GM23248 (cell line): ENCODE results near the gene SYK. TPM values are rescaled to one million over a fixed set of nuclear protein-coding genes. Genes with fewer than 3 reads are reported as not detected.

Experiments used
- DNase-seq: peaks from one replicate; pipeline ENCODE4 v3.0.0-alpha.2; 2015
- H2AFZ ChIP-seq: fragments of 200-600 bp; sonication (generic); 2 replicates; pipeline ENCODE4 v1.6.1; 2016; ENCODE audit warnings: antibody characterized with exemption
- H3F3A ChIP-seq: fragments of 200-600 bp; sonication (generic); 2 replicates; pipeline ENCODE4 v1.6.1; 2016; ENCODE audit warnings: mild to moderate bottlenecking, antibody characterized with exemption, mixed run types; ENCODE audit not compliant: insufficient read depth
- H3K27ac ChIP-seq: fragments of 200-600 bp; sonication (generic); 2 replicates; pipeline ENCODE4 v1.5.1; 2016; ENCODE audit warnings: mild to moderate bottlenecking
- H3K27me3 ChIP-seq: fragments of 200-600 bp; sonication (generic); replicated peaks from 2 replicates; pipeline ENCODE4 v1.6.1; 2016; ENCODE audit warnings: mild to moderate bottlenecking; ENCODE audit not compliant: insufficient read depth
- H3K36me3 ChIP-seq: fragments of 200-600 bp; sonication (generic); 2 replicates; pipeline ENCODE4 v1.6.1; 2016; ENCODE audit warnings: low read depth, mild to moderate bottlenecking
- H3K4me1 ChIP-seq: fragments of 200-600 bp; sonication (generic); 2 replicates; pipeline ENCODE4 v1.6.1; 2016; ENCODE audit warnings: mild to moderate bottlenecking; ENCODE audit not compliant: insufficient read depth
- H3K4me2 ChIP-seq: fragments of 200-600 bp; sonication (generic); one replicate; pipeline ENCODE4 v1.6.1; 2016; ENCODE audit warnings: mild to moderate bottlenecking; ENCODE audit not compliant: unreplicated experiment
- H3K4me3 ChIP-seq: fragments of 200-600 bp; sonication (generic); 2 replicates; pipeline ENCODE4 v1.5.1; 2016; ENCODE audit warnings: mild to moderate bottlenecking
- H3K79me2 ChIP-seq: fragments of 200-600 bp; sonication (generic); 2 replicates; pipeline ENCODE4 v1.6.1; 2016; ENCODE audit warnings: mild to moderate bottlenecking; ENCODE audit not compliant: insufficient read depth
- H3K9ac ChIP-seq: fragments of 200-600 bp; sonication (generic); 2 replicates; pipeline ENCODE4 v1.6.1; 2016; ENCODE audit warnings: mild to moderate bottlenecking
- H3K9me2 ChIP-seq: fragments of 200-600 bp; sonication (generic); 2 replicates; pipeline ENCODE4 v1.6.1; 2016; ENCODE audit warnings: mixed run types, mild to moderate bottlenecking, moderate library complexity; ENCODE audit not compliant: insufficient read depth
- H3K9me3 ChIP-seq: fragments of 200-600 bp; sonication (generic); one replicate; pipeline ENCODE4 v1.6.1; 2017; ENCODE audit warnings: low read depth
- H4K20me1 ChIP-seq: fragments of 200-600 bp; sonication (generic); 2 replicates; pipeline ENCODE4 v1.6.0; 2016; ENCODE audit not compliant: insufficient read depth
- EZH2 ChIP-seq: fragments of 200-600 bp; sonication (generic); IDR thresholded peaks from 2 replicates; pipeline ENCODE4 v1.6.1; 2018; ENCODE audit warnings: antibody characterized with exemption, mild to moderate bottlenecking; ENCODE audit not compliant: insufficient read depth, poor library complexity, severe bottlenecking
- EZH2phosphoT487 ChIP-seq: fragments of 200-600 bp; sonication (generic); IDR thresholded peaks from 2 replicates; pipeline ENCODE4 v1.6.1; 2018; ENCODE audit warnings: antibody characterized with exemption, moderate library complexity, mild to moderate bottlenecking, low read depth; ENCODE audit not compliant: insufficient read depth
- WGBS, 2 experiments: methylation state at CpG; one replicate each; pipeline ENCODE4 v1.1.6; 2015 to 2017; ENCODE audit warnings: low lambda C conversion rate in 2 of 2, low coverage in 1 of 2; ENCODE audit errors: missing lambda C conversion rate in 2 of 2; 5-methylcytosine and 5-hydroxymethylcytosine counted together
- in situ Hi-C: fragments of 300-500 bp; cut with MboI; formaldehyde crosslinking; loops from 2 replicates; pipeline ENCODE4 v1.15.0; 2020
- polyA plus RNA-seq: library from polyadenylated mRNA; unstranded; fragments of >200 nt; fragmentation: Nextera tagmentation; extraction: Ambion mirVana; gene quantifications from 2 replicates; pipeline ENCODE4 v1.2.1, GENCODE V29; 2016
- total RNA-seq: library from RNA; depleted of rRNA; stranded (reverse); fragments of >200 nt; shearing (Covaris generic); gene quantifications from 2 replicates; pipeline ENCODE4 v1.2.3, GENCODE V29; 2014

SYK gene
- total and polyA plus RNA-seq, 2 experiments from 2014 or later = not detected

GRCh38 chr9:90927496-90927895, 125.9 kb downstream of the SYK start:
- Histone ChIP-seq H3K27ac (no peak overlapping the region), H3K9me3 (no peaks in the 10 kb centered on the region), H3K4me1 (peaks cover 18% of the 10 kb centered on the region), H3K4me3 (no peak overlapping the region), H3F3A (peaks cover 10% of the 10 kb centered on the region; the same call in 1 of the 2 replicates), H3K27me3 (peaks cover 4% of the 10 kb centered on the region; the same call in 1 of the 2 replicates), H3K4me2 (no peak overlapping the region), H3K9ac (no peak overlapping the region), H3K9me2 (no peaks in the 10 kb centered on the region), H3K36me3 (no peaks in the 10 kb centered on the region), H3K79me2 (no peaks in the 10 kb centered on the region), H4K20me1 (no peaks in the 10 kb centered on the region), H2AFZ (no peak overlapping the region)
- in situ Hi-C loops = no loop called here
- no peak for DNase-seq
- 74 to 80% methylated on average over 6 of the region's 6 CpGs for WGBS, 2 experiments
- TF ChIP-seq EZH2phosphoT487 (no peak), EZH2 (no peak)

- DNase-seq = no peak
- no peaks in the 10 kb centered on the region for H3K36me3 ChIP-seq
- no peak overlapping the region for H3K27ac ChIP-seq
- peaks cover 18% of the 10 kb centered on the region for H3K4me1 ChIP-seq
- peaks cover 10% of the 10 kb centered on the region; the same call in 1 of the 2 replicates for H3F3A ChIP-seq
- H3K9me2 ChIP-seq = no peaks in the 10 kb centered on the region
- H3K4me3 ChIP-seq = no peak overlapping the region
- in situ Hi-C loops = no loop called here
- H3K9ac ChIP-seq = no peak overlapping the region
- no peaks in the 10 kb centered on the region for H4K20me1 ChIP-seq
- H3K4me2 ChIP-seq = no peak overlapping the region
- WGBS, 2 experiments = 80 to 84% methylated on average over 4 of the region's 4 CpGs
- no peaks in the 10 kb centered on the region for H3K9me3 ChIP-seq
- no peak for TF ChIP-seq EZH2phosphoT487
- TF ChIP-seq EZH2 = no peak
- peaks cover 6% of the 10 kb centered on the region; the same call in 1 of the 2 replicates for H3K27me3 ChIP-seq
- H2AFZ ChIP-seq = no peak overlapping the region
- no peaks in the 10 kb centered on the region for H3K79me2 ChIP-seq
These were observed 128.0 kb downstream of the SYK start for GRCh38 chr9:90929626-90930025.

- H3F3A ChIP-seq = no peaks in the 10 kb centered on the region
- DNase-seq = no peak
- H3K36me3 ChIP-seq = no peaks in the 10 kb centered on the region
- no peak overlapping the region for H3K4me2 ChIP-seq
- no peak for TF ChIP-seq EZH2
- TF ChIP-seq EZH2phosphoT487 = no peak
- no peak overlapping the region for H3K27ac ChIP-seq
- in situ Hi-C loops = no loop called here
- H4K20me1 ChIP-seq = no peaks in the 10 kb centered on the region
- no peak overlapping the region for H3K9ac ChIP-seq
- H3K27me3 ChIP-seq = peaks cover 11% of the 10 kb centered on the region; the same call in 1 of the 2 replicates
- 52 to 58% methylated on average over 3 of the region's 3 CpGs for WGBS, 2 experiments
- no peaks in the 10 kb centered on the region for H3K9me3 ChIP-seq
- H3K9me2 ChIP-seq = no peaks in the 10 kb centered on the region
- no peak overlapping the region for H2AFZ ChIP-seq
- H3K4me3 ChIP-seq = no peak overlapping the region
- H3K4me1 ChIP-seq = no peaks in the 10 kb centered on the region
- H3K79me2 ChIP-seq = no peaks in the 10 kb centered on the region
These were observed 131.8 kb downstream of the SYK start for GRCh38 chr9:90933468-90933867.

DNA sequence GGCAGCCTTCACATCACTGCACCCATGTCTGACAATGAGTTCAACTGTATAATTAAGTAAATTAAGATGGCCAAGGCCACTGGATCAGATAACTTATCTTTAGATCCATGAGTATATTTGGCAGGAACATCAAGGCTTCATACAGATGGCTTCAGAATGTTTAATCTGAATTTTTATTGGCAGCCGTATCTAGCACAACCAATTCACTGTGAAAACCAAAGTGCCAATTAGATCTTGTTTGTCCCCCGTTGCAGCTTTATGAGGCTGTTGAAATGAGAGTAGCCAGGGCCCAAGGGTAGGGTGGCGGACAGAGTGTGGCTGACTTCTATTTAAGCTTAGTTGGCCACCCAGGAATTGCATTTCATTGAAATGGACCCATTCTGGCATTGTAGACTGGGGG, 137.7 kb downstream of the SYK start:
- in situ Hi-C loops = no loop called here
- no peak overlapping the region for H3K4me3 ChIP-seq
- peaks cover 7% of the 10 kb centered on the region; the same call in 1 of the 2 replicates for H3K27me3 ChIP-seq
- no peak overlapping the region for H3K9ac ChIP-seq
- H3K4me1 ChIP-seq = 0 out of 2 replicates have a peak, but pooled peaks cover 8% of the 10 kb centered on the region
- WGBS, 2 experiments = 48 to 49% methylated on average over 3 of the region's 3 CpGs
- H3K9me2 ChIP-seq = peaks cover 3% of the 10 kb centered on the region; the same call in 1 of the 2 replicates
- H3K9me3 ChIP-seq = no peaks in the 10 kb centered on the region
- no peak for DNase-seq
- no peaks in the 10 kb centered on the region for H3K36me3 ChIP-seq
- H3K27ac ChIP-seq = no peak overlapping the region
- no peaks in the 10 kb centered on the region for H3K79me2 ChIP-seq
- no peak overlapping the region for H3K4me2 ChIP-seq
- no peaks in the 10 kb centered on the region for H4K20me1 ChIP-seq
- TF ChIP-seq EZH2phosphoT487 = no peak
- no peak for TF ChIP-seq EZH2
- H3F3A ChIP-seq = no peaks in the 10 kb centered on the region
- H2AFZ ChIP-seq = no peak overlapping the region
